ENCODE data around the gene NNAT. TPM values are rescaled to one million over a fixed set of nuclear protein-coding genes. Genes with fewer than 3 reads are reported as not detected.

The NNAT gene
- total and polyA plus RNA-seq, 2 of the 8 experiments (the other 6 are each of a cell fraction or from before 2014, with no cell fraction given), result 66.8 to 175 TPM

DNA sequence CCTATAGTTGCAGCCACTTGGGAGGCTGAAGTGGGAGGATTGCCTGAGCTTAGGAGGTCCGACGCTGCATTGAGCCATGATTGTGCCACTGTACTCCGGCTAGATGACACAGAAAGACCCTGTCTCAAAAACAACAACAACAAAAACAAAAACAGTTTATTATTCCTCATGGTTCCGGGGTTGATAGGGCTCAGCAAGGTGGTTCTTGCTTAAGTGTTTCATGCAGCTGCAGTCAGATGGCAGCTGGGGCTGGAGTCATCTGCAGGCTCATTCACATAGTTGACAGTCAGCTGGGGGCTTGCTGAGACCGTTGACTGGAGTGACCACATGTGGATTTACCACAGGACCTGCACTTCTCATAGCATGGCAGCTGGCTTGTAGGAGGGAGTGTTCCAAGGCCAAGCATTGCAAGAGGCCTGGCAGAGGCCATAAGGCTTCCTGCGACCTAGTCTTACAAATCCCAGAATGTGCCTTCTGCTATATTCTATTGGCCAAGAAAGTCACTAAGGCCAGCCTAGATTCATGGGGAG lies 28.9 kb upstream of the NNAT start:
- Histone ChIP-seq H2BK12ac (ENCODE audit: low read depth, low read length) (no peak overlapping the region), H2AK5ac (ENCODE audit: low read depth, low read length) (no peak overlapping the region), H3K23ac (ENCODE audit: insufficient read length) (no peak overlapping the region), H3K27me3 (replicated peaks in 1 of 4; ENCODE audit: control insufficient read depth in 3 of 4, extremely low read depth in 1 of 4, insufficient read depth in 3 of 4, low read length in 3 of 4) (no peaks in the 10 kb centered on the region; a peak in 2 of 7 replicates), H3K14ac (ENCODE audit: insufficient read length) (no peak overlapping the region), H2BK120ac (replicated peaks; ENCODE audit: low read depth, low read length) (no peak overlapping the region), H3K9ac (replicated peaks in 1 of 4; ENCODE audit: extremely low read depth in 1 of 4, low read depth in 3 of 4, low read length in 3 of 4) (no peak overlapping the region), H3K4ac (replicated peaks; ENCODE audit: insufficient read length, low read depth, low read length) (no peak overlapping the region), H3K36me3 (ENCODE audit: control insufficient read depth in 2 of 4, insufficient read depth in 4 of 4, low read length in 3 of 4) (no peaks in the 10 kb centered on the region), H4K20me1 (replicated peaks in 1 of 2; ENCODE audit: control insufficient read depth in 1 of 2, insufficient read depth in 2 of 2, low read length in 2 of 2) (no peaks in the 10 kb centered on the region), H3K18ac (ENCODE audit: extremely low read depth, low read length) (no peak overlapping the region), H2AFZ (ENCODE audit: low read length) (no peak overlapping the region), H3K4me3 (ENCODE audit: extremely low read depth in 1 of 4, insufficient read depth in 2 of 4, low read depth in 3 of 4, low read length in 4 of 4) (no peak overlapping the region), H4K91ac (replicated peaks; ENCODE audit: insufficient read length, low read length) (no peak overlapping the region), H3K27ac (ENCODE audit: low read depth, low read length) (no peak overlapping the region), H3K4me2 (ENCODE audit: insufficient read depth in 1 of 2, low read depth in 2 of 2, low read length in 2 of 2) (no peak overlapping the region), H2BK5ac (ENCODE audit: low read depth, low read length) (no peak overlapping the region), H2BK20ac (ENCODE audit: low read length) (no peak overlapping the region), H3K23me2 (ENCODE audit: low read depth, low read length) (no peaks in the 10 kb centered on the region; the same call in 1 of the 2 replicates), H3K79me2 (ENCODE audit: control insufficient read depth in 1 of 2, insufficient read depth in 2 of 2, low read length in 2 of 2) (no peaks in the 10 kb centered on the region), H4K8ac (ENCODE audit: extremely low read depth, insufficient read depth, low read length) (no peak overlapping the region), H3K4me1 (replicated peaks in 1 of 4; ENCODE audit: control insufficient read depth in 3 of 4, insufficient read depth in 4 of 4, low read length in 3 of 4) (no peaks in the 10 kb centered on the region), H2BK15ac (ENCODE audit: low read length) (no peak overlapping the region), H3K9me3 (ENCODE audit: insufficient read depth in 2 of 2, low read depth in 1 of 2, low read length in 1 of 2) (no peaks in the 10 kb centered on the region), H3K79me1 (ENCODE audit: low read depth, low read length) (no peaks in the 10 kb centered on the region), H4K5ac (ENCODE audit: insufficient read length, low read depth, low read length) (no peak overlapping the region), H3K56ac (replicated peaks; ENCODE audit: insufficient read length, low read depth, low read length) (no peak overlapping the region)
- ChIA-PET CTCF (ENCODE audit: partially characterized antibody) (interaction anchor here (0.7 to 4.4 kb wide), 4 partner anchors 10 to 208 kb away, joined by 3 to 26 read pairs (median 3); no protein-coding TSS in a partner anchor), POLR2A (ENCODE audit: partially characterized antibody) (interaction anchor here (0.7 to 12.4 kb wide), 6 partner anchors 13 to 36 kb away, joined by 3 to 106 read pairs (median 3); partner anchors contain the start of gene BLCAP)
- no peak for TF ChIP-seq ASH2L (IDR thresholded peaks at IDR 0.05; ENCODE audit: low read length)
- TF ChIP-seq EGR1 (IDR thresholded peaks at IDR 0.05; ENCODE audit: borderline replicate concordance, low read depth, low read length), result no peak
- no peak for TF ChIP-seq SRF (IDR thresholded peaks at IDR 0.05; ENCODE audit: low read depth, low read length)
- no peak for TF ChIP-seq YY1 (IDR thresholded peaks at IDR 0.05; ENCODE audit: low read depth, low read length)
- no peak for TF ChIP-seq SP2 (IDR thresholded peaks at IDR 0.05; ENCODE audit: low read length)
- no peak for TF ChIP-seq TAF1 (IDR thresholded peaks at IDR 0.05; ENCODE audit: low read depth, low read length)
- TF ChIP-seq BRCA1 (IDR thresholded peaks at IDR 0.05; ENCODE audit: low read depth, low read length), result no peak
- 76% methylated on average over 6 of the region's 6 CpGs; no CpG with 5 or more reads in 1 of the 2 experiments for WGBS, 2 experiments (ENCODE audit: extremely low coverage in 1 of 2, insufficient coverage in 1 of 2, insufficient read length in 1 of 2, insufficient replicate concordance in 2 of 2, low coverage in 1 of 2, low lambda C conversion rate in 2 of 2, missing lambda C conversion rate in 1 of 2)
- DNase-seq (ENCODE audit: low read depth in 1 of 2, low spot score in 2 of 2), result no peak
- FAIRE-seq, result no peak
